H1 (cell line): ENCODE data around the gene GATAD2B. TPM values are rescaled to one million over a fixed set of nuclear protein-coding genes. Genes with fewer than 3 reads are reported as not detected.

Experiments
- CTCF ChIA-PET: fragments of 300-600 bp; sonication (Branson Sonifier 250); formaldehyde crosslinking; loops from one replicate; lab custom pipeline; 2021; ENCODE audit not compliant: partially characterized antibody; lab: Charles Lee
- POLR2A ChIA-PET: fragments of 300-600 bp; sonication (Branson Sonifier 250); formaldehyde crosslinking; loops from one replicate; lab custom pipeline; 2021; ENCODE audit warnings: inconsistent platforms; ENCODE audit not compliant: partially characterized antibody; lab: Charles Lee
- DNase-seq, 2 experiments: peaks; one replicate each; pipeline versions ENCODE4 v3.0.0 to v3.0.0-alpha.2; 2010 to 2022; ENCODE audit warnings: low spot score in 2 of 2, low read depth in 1 of 2, mixed read lengths in 1 of 2
- FAIRE-seq: peaks from 2 replicates; lab custom pipeline; 2011; peaks lifted over from hg19 to GRCh38; lab: Jason Lieb, UNC
- H2AFZ ChIP-seq: 2 replicates; pipeline ENCODE4 v1.8.1; 2012; ENCODE audit warnings: low read length, inconsistent platforms
- H2AK5ac ChIP-seq: 2 replicates; pipeline ENCODE4 v1.6.1; 2013; ENCODE audit warnings: low read depth, low read length
- H2BK120ac ChIP-seq: replicated peaks from 2 replicates; pipeline ENCODE3; 2013; ENCODE audit warnings: low read depth, low read length, inconsistent platforms
- H2BK12ac ChIP-seq: 2 replicates; pipeline ENCODE4 v1.6.1; 2013; ENCODE audit warnings: low read depth, low read length
- H2BK15ac ChIP-seq: 2 replicates; pipeline ENCODE4 v1.6.1; 2013; ENCODE audit warnings: low read length
- H2BK20ac ChIP-seq: 2 replicates; pipeline ENCODE4 v1.6.1; 2013; ENCODE audit warnings: low read length
- H2BK5ac ChIP-seq: 2 replicates; pipeline ENCODE4 v1.6.1; 2013; ENCODE audit warnings: low read depth, low read length
- H3K14ac ChIP-seq: 2 replicates; pipeline ENCODE4 v1.6.1; 2013; ENCODE audit warnings: inconsistent platforms; ENCODE audit not compliant: insufficient read length
- H3K18ac ChIP-seq: 2 replicates; pipeline ENCODE4 v1.6.1; 2013; ENCODE audit warnings: low read length; ENCODE audit errors: extremely low read depth
- H3K23ac ChIP-seq: 2 replicates; pipeline ENCODE4 v1.6.1; 2013; ENCODE audit warnings: inconsistent platforms; ENCODE audit not compliant: insufficient read length
- H3K23me2 ChIP-seq: 2 replicates; pipeline ENCODE4 v1.6.1; 2013; ENCODE audit warnings: low read depth, low read length
- H3K27ac ChIP-seq: 2 replicates; pipeline ENCODE4 v1.6.1; 2011; ENCODE audit warnings: low read depth, low read length, inconsistent platforms
- H3K27me3 ChIP-seq, 4 experiments: replicated peaks in 1 of 4; 1 replicate in 1 of 4; 2 replicates in 3 of 4; pipeline versions ENCODE4 v1.6.1 to v1.8.1; 2011 to 2013; ENCODE audit warnings: low read length in 3 of 4, mild to moderate bottlenecking in 3 of 4, inconsistent platforms in 2 of 4, mixed read lengths in 2 of 4, moderate library complexity in 1 of 4; ENCODE audit not compliant: control insufficient read depth in 3 of 4, insufficient read depth in 3 of 4; ENCODE audit errors: extremely low read depth in 1 of 4
- H3K36me3 ChIP-seq, 4 experiments: 2 replicates each; pipeline versions ENCODE4 v1.6.1 to v1.8.1; 2011 to 2013; ENCODE audit warnings: mild to moderate bottlenecking in 4 of 4, low read length in 3 of 4, moderate library complexity in 2 of 4, control low read depth in 1 of 4, inconsistent platforms in 1 of 4; ENCODE audit not compliant: insufficient read depth in 4 of 4, control insufficient read depth in 2 of 4
- H3K4ac ChIP-seq: replicated peaks from 2 replicates; pipeline ENCODE3; 2013; ENCODE audit warnings: low read length, low read depth, mixed read lengths, inconsistent platforms; ENCODE audit not compliant: insufficient read length
- H3K4me1 ChIP-seq, 4 experiments: replicated peaks in 1 of 4; 1 replicate in 1 of 4; 2 replicates in 3 of 4; pipeline versions ENCODE4 v1.6.1 to v1.8.1; 2011 to 2013; ENCODE audit warnings: low read length in 3 of 4, inconsistent platforms in 2 of 4, mixed read lengths in 1 of 4; ENCODE audit not compliant: insufficient read depth in 4 of 4, control insufficient read depth in 3 of 4
- H3K4me2 ChIP-seq, 2 experiments: 2 replicates each; pipeline versions ENCODE4 v1.6.1 to v1.8.1; 2011 to 2013; ENCODE audit warnings: low read depth in 2 of 2, low read length in 2 of 2, control low read depth in 1 of 2, inconsistent platforms in 1 of 2, mild to moderate bottlenecking in 1 of 2; ENCODE audit not compliant: insufficient read depth in 1 of 2
- H3K4me3 ChIP-seq, 4 experiments: fragments of 200-600, 300-600 bp in 1 of 4; sonication (generic), shearing (Covaris generic), sonication (Bioruptor Twin) in 1 of 4; 2 replicates each; pipeline versions ENCODE4 v1.5.1 to v1.8.1; 2011 to 2016; ENCODE audit warnings: low read length in 4 of 4, low read depth in 3 of 4, control low read depth in 2 of 4, inconsistent platforms in 2 of 4, mild to moderate bottlenecking in 2 of 4, mixed read lengths in 1 of 4, moderate library complexity in 1 of 4; ENCODE audit not compliant: insufficient read depth in 2 of 4; ENCODE audit errors: extremely low read depth in 1 of 4
- H3K56ac ChIP-seq: replicated peaks from 2 replicates; pipeline ENCODE3; 2013; ENCODE audit warnings: low read depth, mild to moderate bottlenecking, mixed read lengths, low read length, inconsistent platforms; ENCODE audit not compliant: insufficient read length
- H3K79me1 ChIP-seq: 2 replicates; pipeline ENCODE4 v1.6.1; 2013; ENCODE audit warnings: low read depth, low read length, control low read depth
- H3K79me2 ChIP-seq, 2 experiments: 2 replicates each; pipeline versions ENCODE4 v1.6.1 to v1.8.1; 2012 to 2013; ENCODE audit warnings: low read length in 2 of 2, mild to moderate bottlenecking in 2 of 2, inconsistent platforms in 1 of 2; ENCODE audit not compliant: insufficient read depth in 2 of 2, control insufficient read depth in 1 of 2
- H3K9ac ChIP-seq, 4 experiments: replicated peaks in 1 of 4; 1 replicate in 1 of 4; 2 replicates in 3 of 4; pipeline versions ENCODE4 v1.6.1 to v1.8.1; 2011 to 2013; ENCODE audit warnings: low read depth in 3 of 4, low read length in 3 of 4, control low read depth in 2 of 4, mild to moderate bottlenecking in 2 of 4, moderate library complexity in 2 of 4, inconsistent platforms in 1 of 4; ENCODE audit errors: extremely low read depth in 1 of 4
- H3K9me3 ChIP-seq, 2 experiments: 2 replicates each; pipeline versions ENCODE4 v1.6.1 to v1.8.1; 2012 to 2013; ENCODE audit warnings: mild to moderate bottlenecking in 2 of 2, moderate library complexity in 2 of 2, control low read depth in 1 of 2, inconsistent platforms in 1 of 2, low read depth in 1 of 2, low read length in 1 of 2, mixed read lengths in 1 of 2; ENCODE audit not compliant: insufficient read depth in 2 of 2
- H4K20me1 ChIP-seq, 2 experiments: replicated peaks in 1 of 2; 2 replicates each; pipeline versions ENCODE3 to v1.8.1; 2011 to 2013; ENCODE audit warnings: inconsistent platforms in 2 of 2, low read length in 2 of 2, mild to moderate bottlenecking in 1 of 2; ENCODE audit not compliant: insufficient read depth in 2 of 2, control insufficient read depth in 1 of 2
- H4K5ac ChIP-seq: 2 replicates; pipeline ENCODE4 v1.6.1; 2013; ENCODE audit warnings: low read length, low read depth, mixed read lengths, inconsistent platforms; ENCODE audit not compliant: insufficient read length
- H4K8ac ChIP-seq: 2 replicates; pipeline ENCODE4 v1.8.0; 2013; ENCODE audit warnings: mild to moderate bottlenecking, moderate library complexity, low read length, inconsistent platforms; ENCODE audit not compliant: insufficient read depth; ENCODE audit errors: extremely low read depth
- H4K91ac ChIP-seq: replicated peaks from 2 replicates; pipeline ENCODE3; 2013; ENCODE audit warnings: low read length, mixed read lengths, inconsistent platforms; ENCODE audit not compliant: insufficient read length
- CBX5 ChIP-seq: fragments of 300-800, 300-1000 bp; sonication (generic); IDR thresholded peaks from 2 replicates; pipeline ENCODE4 v1.7.1; 2016; ENCODE audit warnings: antibody characterized with exemption, low read length, low read depth
- HDAC2 ChIP-seq, 2 experiments: fragments of 300-600 bp in 1 of 2; sonication (generic) in 1 of 2; IDR thresholded peaks; 2 replicates each; pipeline ENCODE4 v1.6.1; 2011 to 2012; ENCODE audit warnings: low read depth in 2 of 2, low read length in 2 of 2, mild to moderate bottlenecking in 2 of 2, moderate library complexity in 2 of 2, borderline replicate concordance in 1 of 2, inconsistent platforms in 1 of 2
- POLR2A ChIP-seq, 2 experiments: IDR thresholded peaks; 1 replicate in 1 of 2; 2 replicates in 1 of 2; pipeline ENCODE4 v1.6.1; 2011; ENCODE audit warnings: low read depth in 2 of 2, low read length in 2 of 2, mild to moderate bottlenecking in 2 of 2; ENCODE audit errors: control extremely low read depth in 1 of 2
- POLR2AphosphoS5 ChIP-seq: IDR thresholded peaks from 2 replicates; pipeline ENCODE4 v1.6.1; 2011; ENCODE audit warnings: low read depth, low read length
- WGBS, 2 experiments: shearing (Covaris generic) in 1 of 2; methylation state at CpG; one replicate each; pipeline versions ENCODE4 v1.1.6 to v1.1.7; 2013 to 2015; ENCODE audit warnings: low lambda C conversion rate in 2 of 2, mixed read lengths in 2 of 2, inconsistent platforms in 1 of 2, low coverage in 1 of 2, missing lambda C conversion rate in 1 of 2; ENCODE audit not compliant: insufficient replicate concordance in 2 of 2, insufficient coverage in 1 of 2, insufficient read length in 1 of 2; ENCODE audit errors: extremely low coverage in 1 of 2, missing lambda C conversion rate in 1 of 2; 5-methylcytosine and 5-hydroxymethylcytosine counted together
- polyA plus RNA-seq, 7 experiments: library from polyadenylated mRNA; depleted of rRNA in 3 of 7; stranded (reverse) in 5 of 7; unstranded in 2 of 7; fragments of >200 nt in 5 of 7; fragments of 200-250 nt in 2 of 7; gene quantifications; 1 replicate in 5 of 7; 2 replicates in 1 of 7; 4 replicates in 1 of 7; pipeline versions ENCODE4 v1.2.1 to v1.2.3, GENCODE V29; 2011 to 2013; ENCODE audit warnings: missing spikeins in 2 of 7, mixed read lengths in 2 of 7
- total RNA-seq: library from RNA; stranded (reverse); fragmentation: NEBNext Ultra II Directional; extraction: Animal tissue kit (Norgen Biotek cat#: 25700); gene quantifications from 2 replicates; pipeline ENCODE4 v1.2.1, GENCODE V29; 2021

GATAD2B gene
- total and polyA plus RNA-seq, 2 of the 8 experiments (the other 6 are each of a cell fraction or from before 2014, with no cell fraction given): 8.4 to 39.1 TPM

- peak within 1 kb of the TSS; percentile 59; the same call in 1 of the 2 replicates for H2AFZ ChIP-seq
- WGBS, 2 experiments: 12% methylated on average over 27 of the region's 35 CpGs; no CpG with 5 or more reads in 1 of the 2 experiments
- peak within 1 kb of the TSS; percentile 80 for H2BK120ac ChIP-seq
- no peak within 1 kb of the TSS for H3K23ac ChIP-seq
- H2BK12ac ChIP-seq: peak within 1 kb of the TSS; percentile 80; the same call in 1 of the 2 replicates
- TF ChIP-seq CBX5 (no peak), HDAC2 (IDR thresholded peaks at IDR 0.05; ENCODE audit: borderline replicate concordance in 1 of 2, low read depth in 2 of 2, low read length in 2 of 2) (no peak), POLR2AphosphoS5 (peak; percentile 68), POLR2A (IDR thresholded peaks at IDR 0.05; ENCODE audit: control extremely low read depth in 1 of 2, low read depth in 2 of 2, low read length in 2 of 2) (peak in 1 of 2 experiments; percentile 56; a peak in 1 of 3 replicates)
- H4K8ac ChIP-seq: peak within 1 kb of the TSS; percentile 98
- peak within 1 kb of the TSS; percentile 82 for H3K27ac ChIP-seq
- peak within 1 kb of the TSS; percentile 89 for H4K91ac ChIP-seq
- peaks cover 5% of the 10 kb centered on the region; the same call in 1 of the 2 replicates for H3K79me1 ChIP-seq
- H3K4ac ChIP-seq: peak within 1 kb of the TSS; percentile 94
- H3K4me1 ChIP-seq: peaks cover 0 to 20% (median 11%) of the 10 kb centered on the region in 4 experiments; a peak in 6 of 7 replicates
- H3K18ac ChIP-seq: peak within 1 kb of the TSS; percentile 95
- FAIRE-seq (no peak), DNase-seq (peak; percentile 25 to 75)
- peak within 1 kb of the TSS; percentile 95 for H3K56ac ChIP-seq
- no peaks in the 10 kb centered on the region for H3K9me3 ChIP-seq
- no peaks in the 10 kb centered on the region; a peak in 1 of 7 replicates for H3K27me3 ChIP-seq
- peak within 1 kb of the TSS; percentile 66 to 86 (median 83) for H3K4me3 ChIP-seq
- H3K79me2 ChIP-seq: no peaks in the 10 kb centered on the region; a peak in 1 of 4 replicates
- peak within 1 kb of the TSS; percentile 16; the same call in 1 of the 2 replicates for H2AK5ac ChIP-seq
- peak within 1 kb of the TSS; percentile 98 for H2BK5ac ChIP-seq
- peaks cover 11% of the 10 kb centered on the region for H3K23me2 ChIP-seq
- H3K36me3 ChIP-seq: peaks cover 6 to 30% (median 12%) of the 10 kb centered on the region in 4 experiments; a peak in 4 of 8 replicates
- ChIA-PET CTCF (interaction anchor here (0.8 to 12.1 kb wide), 5 partner anchors 9 to 99 kb away, joined by 4 to 172 read pairs (median 8); partner anchors contain the start of genes ILF2 and NPR1), POLR2A (interaction anchor here (0.7 to 6.3 kb wide), 25 partner anchors 9 to 217 kb away, joined by 3 to 53 read pairs (median 4); partner anchors contain the start of genes CHTOP, GATAD2B, RAB13 and RPS27)
- H2BK15ac ChIP-seq: peak within 1 kb of the TSS; percentile 81; the same call in 1 of the 2 replicates
- peak within 1 kb of the TSS; percentile 77 to 88 (median 83) for H3K9ac ChIP-seq
- no peaks in the 10 kb centered on the region for H4K20me1 ChIP-seq
- H4K5ac ChIP-seq: peak within 1 kb of the TSS; percentile 87
- no peak within 1 kb of the TSS for H3K14ac ChIP-seq
- H3K4me2 ChIP-seq: peak within 1 kb of the TSS; percentile 85 to 87
- H2BK20ac ChIP-seq: 0 out of 2 replicates have a peak within 1 kb of the TSS, but pooled peaks have one; percentile 32
Observed at GRCh38 chr1:153774780-153775457, 147.9 kb downstream of the GATAD2B start, which contains the start of gene SLC27A3. Gene SLC27A3 (plus strand): TSS chr1:153775407. CDS start chr1:153775498, 91 bp downstream.
